Right hindlimb (tissue), 1 donor: ENCODE measurements around the gene HSF5.
"Not testable (repeated sequence)": the region's sequence is repeated elsewhere in the genome, so short reads cannot be mapped to it uniquely, and the experiment has no call there.

Experiments used
- DNase-seq: peaks from one replicate; pipeline ENCODE4 v3.0.0-alpha.2; 2018

HSF5 gene

GRCh38 chr17:58515286-58515685 is 27.1 kb upstream of the HSF5 start:
- DNase-seq, result no peak

- no peak for DNase-seq
Observed at GRCh38 chr17:58514770-58515157, 26.6 kb upstream of the HSF5 start.

GRCh38 chr17:58513965-58514769 is 26.0 kb upstream of the HSF5 start, which contains the start of gene MTMR4:
Gene MTMR4, minus strand, starts transcription at chr17:58514638. Its CDS starts 231 bp downstream, at chr17:58514407.
- DNase-seq, result peak; percentile 90

GRCh38 chr17:58513267-58513964 is 25.2 kb upstream of the HSF5 start:
- no peak for DNase-seq

- DNase-seq, result no peak
Observed at GRCh38 chr17:58510075-58510474, 21.9 kb upstream of the HSF5 start.

GRCh38 chr17:58508341-58509067 is 20.3 kb upstream of the HSF5 start:
- no peak for DNase-seq

- no peak for DNase-seq
Observed at GRCh38 chr17:58507123-58507634, 19.0 kb upstream of the HSF5 start.

- DNase-seq, result no peak
Observed at GRCh38 chr17:58506354-58507080, 18.3 kb upstream of the HSF5 start.

GRCh38 chr17:58504826-58505351 is 16.7 kb upstream of the HSF5 start:
- no peak for DNase-seq

- no peak for DNase-seq
Observed at GRCh38 chr17:58503866-58504265, 15.7 kb upstream of the HSF5 start.

GRCh38 chr17:58503134-58503533 is 14.9 kb upstream of the HSF5 start:
- DNase-seq, result not testable (repeated sequence)

GRCh38 chr17:58501451-58501850 is 13.2 kb upstream of the HSF5 start:
- DNase-seq, result no peak

GRCh38 chr17:58498177-58498828 is 10.1 kb upstream of the HSF5 start:
- DNase-seq, result no peak

- DNase-seq, result no peak
Observed at GRCh38 chr17:58493506-58493905, 5.3 kb upstream of the HSF5 start.

- no peak for DNase-seq
Observed at GRCh38 chr17:58492238-58493121, 4.3 kb upstream of the HSF5 start.

GRCh38 chr17:58491510-58492045 is 3.4 kb upstream of the HSF5 start:
- DNase-seq, result no peak

GRCh38 chr17:58488428-58488890 is 251 bp upstream of the HSF5 start:
- no peak for DNase-seq

GRCh38 chr17:58484600-58484999 is 3.6 kb downstream of the HSF5 start:
- no peak for DNase-seq

- not testable (repeated sequence) for DNase-seq
Observed at GRCh38 chr17:58481798-58482197, 6.4 kb downstream of the HSF5 start.

GRCh38 chr17:58480090-58480489 is 8.1 kb downstream of the HSF5 start:
- DNase-seq, result no peak
